ENCODE results near the gene GNA15. TPM values are rescaled to one million over a fixed set of nuclear protein-coding genes. Genes with fewer than 3 reads are reported as not detected.
"Not testable (repeated sequence)": the region's sequence is repeated elsewhere in the genome, so short reads cannot be mapped to it uniquely, and the experiment has no call there.

GNA15 gene
- total RNA-seq, 1 donor from 2014 or later = 24.2 TPM

- Histone ChIP-seq H3K4me1 (peaks cover 17% of the 10 kb centered on the region), H3K27me3 (ENCODE audit: low read depth) (no peaks in the 10 kb centered on the region), H3K9me3 (peaks cover 4% of the 10 kb centered on the region), H3K4me3 (no peak overlapping the region), H3K27ac (no peak overlapping the region), H3K36me3 (peaks cover 10% of the 10 kb centered on the region)
- ATAC-seq = no peak
- intact Hi-C loops (cut with DNase I) = no loop called here
- TF ChIP-seq CTCF (IDR thresholded peaks at IDR 0.05) = no peak
- DNase-seq = no peak
Measured at GRCh38 chr19:3163943-3164342, 28.1 kb downstream of the GNA15 start.

GRCh38 chr19:3167533-3168272 lies 31.9 kb downstream of the GNA15 start:
- ATAC-seq = no peak
- TF ChIP-seq CTCF (IDR thresholded peaks at IDR 0.05) = no peak
- intact Hi-C loops (cut with DNase I) = no loop called here
- no peaks in the 10 kb centered on the region for H3K27me3 ChIP-seq (ENCODE audit: low read depth)
- no peak for DNase-seq
- H3K9me3 ChIP-seq = no peaks in the 10 kb centered on the region
- H3K27ac ChIP-seq = no peak overlapping the region
- peaks cover 11% of the 10 kb centered on the region for H3K4me1 ChIP-seq
- peaks cover 5% of the 10 kb centered on the region for H3K36me3 ChIP-seq
- H3K4me3 ChIP-seq = no peak overlapping the region

GRCh38 chr19:3171894-3172672 lies 36.2 kb downstream of the GNA15 start:
- no peak for TF ChIP-seq CTCF (IDR thresholded peaks at IDR 0.05)
- H3K27ac ChIP-seq = peak overlapping the region; percentile 46
- intact Hi-C loops (cut with DNase I) = no loop called here
- no peaks in the 10 kb centered on the region for H3K27me3 ChIP-seq (ENCODE audit: low read depth)
- H3K4me3 ChIP-seq = no peak overlapping the region
- ATAC-seq (peak in 1 of 2 donors; percentile 18), DNase-seq (no peak)
- H3K36me3 ChIP-seq = no peaks in the 10 kb centered on the region
- H3K4me1 ChIP-seq = peaks cover 10% of the 10 kb centered on the region
- H3K9me3 ChIP-seq = no peaks in the 10 kb centered on the region

GRCh38 chr19:3172673-3173000 lies 36.8 kb downstream of the GNA15 start:
- H3K27me3 ChIP-seq (ENCODE audit: low read depth); H3K9me3 ChIP-seq; H3K4me3 ChIP-seq; DNase-seq; ATAC-seq; H3K36me3 ChIP-seq; intact Hi-C loops (cut with DNase I): not testable (repeated sequence)
- H3K4me1 ChIP-seq = peaks cover 14% of the 10 kb centered on the region
- peak overlapping the region; percentile 46 for H3K27ac ChIP-seq

- H3K27ac ChIP-seq = peak overlapping the region; percentile 89
- no peaks in the 10 kb centered on the region for H3K27me3 ChIP-seq (ENCODE audit: low read depth)
- no peaks in the 10 kb centered on the region for H3K9me3 ChIP-seq
- ATAC-seq = peak; percentile 77 to 78
- intact Hi-C loops (cut with DNase I) = no loop called here
- no peaks in the 10 kb centered on the region for H3K36me3 ChIP-seq
- no peak for TF ChIP-seq CTCF (IDR thresholded peaks at IDR 0.05)
- DNase-seq = peak; percentile 93
- H3K4me3 ChIP-seq = peak overlapping the region; percentile 36
- H3K4me1 ChIP-seq = peaks cover 18% of the 10 kb centered on the region
Measured at GRCh38 chr19:3175781-3176714, 40.2 kb downstream of the GNA15 start.
